Kidney tubule cell (primary cell): ENCODE measurements around the gene CD101.

Source experiments
- DNase-seq: peaks from one replicate; pipeline ENCODE4 v3.0.0-alpha.2; 2018; ENCODE audit warnings: low spot score

The CD101 gene

GRCh38 chr1:117054068-117054467 is 52.5 kb downstream of the CD101 start:
- DNase-seq = no peak

DNA sequence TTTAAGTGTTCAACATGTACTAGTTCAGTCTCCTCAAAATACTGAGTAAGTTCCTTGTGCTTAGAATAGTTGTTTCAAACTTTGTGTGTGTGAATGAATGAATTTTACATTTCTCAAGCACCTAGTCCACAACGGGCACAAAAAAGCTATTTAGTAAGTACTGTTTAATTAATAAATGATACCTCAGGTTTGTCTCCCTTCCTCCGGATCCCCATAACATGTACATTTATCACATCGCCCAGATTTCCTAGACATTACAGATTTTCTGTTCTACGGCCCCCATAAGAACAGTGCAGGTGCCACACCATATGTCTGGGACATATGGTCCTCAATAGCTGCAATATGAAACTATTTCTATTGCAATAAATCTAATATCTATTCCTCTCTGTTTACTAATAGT is 57.2 kb downstream of the CD101 start:
- DNase-seq = no peak

GRCh38 chr1:117059334-117059677 is 57.7 kb downstream of the CD101 start:
- DNase-seq = peak; percentile 64

DNA sequence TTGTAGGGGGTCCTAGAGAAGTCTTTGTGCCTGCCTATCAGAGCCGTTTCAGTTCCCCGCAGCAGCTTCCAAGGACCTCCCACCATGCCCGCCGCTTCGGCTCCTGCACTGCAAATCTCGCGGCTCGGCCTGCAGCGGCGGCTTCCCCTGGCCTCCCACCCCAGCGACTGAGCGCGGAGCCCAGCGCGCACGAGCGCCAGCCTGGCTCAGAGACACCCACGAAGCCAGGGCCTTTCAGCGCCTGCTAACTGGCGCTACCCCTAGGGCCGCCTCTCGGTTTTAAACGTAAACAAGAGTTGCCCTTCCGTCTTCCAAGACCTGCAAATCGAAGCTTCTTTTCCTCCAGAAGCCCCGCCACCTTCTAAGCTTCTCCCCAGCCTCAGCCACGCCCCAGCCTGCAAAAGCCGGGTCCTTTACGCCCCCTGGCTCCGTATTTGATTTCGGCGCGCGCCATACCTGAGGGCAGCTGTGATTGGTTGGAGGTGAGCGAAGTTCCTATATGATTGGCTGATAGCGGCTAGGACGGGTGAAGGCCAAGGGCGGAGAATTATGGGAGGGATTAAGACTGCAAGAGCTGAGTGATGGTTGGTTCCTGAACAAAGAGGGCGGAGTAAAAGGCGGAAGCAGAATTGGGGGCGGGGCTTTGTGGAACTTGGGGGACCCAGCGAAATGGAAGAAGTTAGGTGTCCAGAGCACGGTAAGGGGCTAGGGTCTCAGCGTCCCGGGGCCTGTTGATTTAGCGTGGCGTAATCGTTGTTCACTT is 58.3 kb downstream of the CD101 start, which contains the start of gene TTF2:
Gene TTF2 (plus strand): TSS at position 649 of the 763 bp plus-strand sequence. CDS start 21 bp downstream, at position 670.
- peak; percentile 99 for DNase-seq

- DNase-seq = peak; percentile 67
These were observed 59.1 kb downstream of the CD101 start for GRCh38 chr1:117060441-117061317.

DNA sequence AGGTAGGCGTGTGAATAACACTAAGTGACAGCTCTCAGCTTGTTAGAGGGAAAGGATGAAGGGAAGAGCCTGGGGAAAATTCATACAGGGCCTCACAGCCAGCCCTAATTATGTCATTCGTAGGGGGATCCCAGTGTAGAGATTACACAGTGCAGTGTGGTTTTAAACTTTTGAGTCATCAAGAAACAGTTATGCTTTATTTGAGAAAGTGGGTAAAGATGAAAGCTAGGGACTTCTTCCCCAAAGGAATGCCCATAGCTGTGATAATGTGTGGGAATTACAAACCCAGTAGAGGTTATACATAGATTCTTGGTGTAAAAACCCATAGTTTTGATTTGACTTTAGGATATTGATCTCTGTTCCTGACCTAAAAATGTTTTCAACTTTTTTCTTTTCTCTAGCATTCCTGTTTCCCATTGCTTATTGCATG is 60.4 kb downstream of the CD101 start:
- DNase-seq = peak; percentile 70

GRCh38 chr1:117066367-117066766 is 64.8 kb downstream of the CD101 start:
- no peak for DNase-seq

- peak; percentile 67 for DNase-seq
These were observed 66.2 kb downstream of the CD101 start for GRCh38 chr1:117067533-117068370.

- DNase-seq = no peak
These were observed 67.0 kb downstream of the CD101 start for GRCh38 chr1:117068580-117068979.

DNA sequence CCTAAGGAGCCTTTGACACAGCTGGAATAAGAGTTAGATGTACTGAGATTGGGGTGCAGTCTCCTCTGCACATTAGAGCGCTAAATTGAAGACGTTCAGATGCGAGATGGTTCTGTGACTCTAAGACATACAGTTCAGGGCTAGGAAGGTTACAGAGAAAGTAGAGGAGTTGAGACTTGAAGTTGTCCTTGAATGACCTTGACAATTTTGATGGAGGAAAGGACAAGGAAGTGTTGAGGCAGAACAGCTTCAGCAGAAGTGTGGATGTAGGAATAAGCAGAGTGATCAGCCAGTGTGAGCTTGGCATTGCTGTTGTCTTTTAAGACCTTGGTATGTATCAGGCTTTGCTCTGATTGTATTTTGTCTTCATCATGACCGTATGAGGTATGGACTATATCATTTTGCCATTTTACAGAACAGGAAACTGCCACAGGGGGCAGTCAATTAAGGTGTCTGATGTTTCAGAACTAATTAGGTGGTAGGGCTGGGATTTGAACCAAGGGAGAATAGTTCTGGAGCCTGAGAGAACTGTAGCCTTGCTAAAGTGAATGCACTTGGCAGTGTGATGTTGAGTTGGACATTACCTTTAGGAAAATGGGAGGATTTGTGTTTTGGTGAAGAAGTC is 67.8 kb downstream of the CD101 start:
- no peak for DNase-seq

- DNase-seq = no peak
These were observed 68.6 kb downstream of the CD101 start for GRCh38 chr1:117070124-117070523.

DNA sequence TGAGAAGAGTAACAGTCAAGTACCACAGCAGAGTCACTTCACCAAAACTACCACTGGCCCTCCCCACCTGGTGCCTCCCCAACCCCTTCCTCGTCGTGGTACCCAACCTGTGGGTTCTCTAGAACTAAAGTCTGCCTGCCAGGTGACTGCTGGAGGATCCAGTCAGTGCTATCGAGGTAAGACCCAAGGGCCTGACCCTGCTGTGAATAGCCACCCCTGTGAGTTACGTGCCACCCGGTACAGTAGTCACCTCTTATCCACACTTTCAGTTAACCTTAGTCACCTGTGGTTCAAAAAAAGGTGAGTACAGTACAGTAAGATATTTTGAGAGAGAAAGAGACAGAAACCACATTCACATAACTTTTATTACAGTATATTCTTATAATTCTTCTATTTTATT is 75.1 kb downstream of the CD101 start:
- DNase-seq = no peak

GRCh38 chr1:117077267-117077666 is 75.7 kb downstream of the CD101 start:
- peak; percentile 98 for DNase-seq

GRCh38 chr1:117079737-117080136 is 78.2 kb downstream of the CD101 start:
- DNase-seq = no peak

DNA sequence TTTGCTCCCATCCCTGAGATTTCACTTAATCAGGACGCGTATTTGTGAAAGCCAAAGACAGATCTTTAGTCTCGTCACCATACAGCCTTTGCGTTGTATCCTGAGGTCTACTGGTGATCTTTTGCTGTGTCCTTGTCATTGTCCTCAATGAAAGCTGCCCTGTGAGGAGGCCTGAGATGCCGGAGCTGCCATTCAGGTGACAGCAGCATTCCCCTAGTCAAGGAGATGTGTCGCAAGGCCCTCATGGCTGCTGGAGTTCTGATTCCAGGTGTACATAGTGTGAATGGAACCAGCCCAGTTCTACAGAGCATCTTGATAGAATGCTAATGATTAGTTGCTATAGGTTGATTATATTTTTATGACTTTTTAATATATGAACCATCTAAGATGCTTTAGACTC is 82.7 kb downstream of the CD101 start:
- no peak for DNase-seq
